Stomach smooth muscle (tissue), 2 donors: ENCODE results near the gene LIG3.
A peak's percentile ranks its signal among the peaks of the same experiment; 100 is the strongest.
"Not testable (repeated sequence)": the region's sequence is repeated elsewhere in the genome, so short reads cannot be mapped to it uniquely, and the experiment has no call there.

Experiments
- H3K27ac ChIP-seq: one replicate; pipeline ENCODE4 v1.7.0; 2013; ENCODE audit warnings: mild to moderate bottlenecking, low read length, inconsistent platforms
- H3K27me3 ChIP-seq, 2 donors: one replicate each; pipeline ENCODE4 v1.7.0; 2013; ENCODE audit warnings: low read length in 2 of 2; ENCODE audit not compliant: insufficient read depth in 2 of 2, control insufficient read depth in 1 of 2
- H3K36me3 ChIP-seq, 2 donors: one replicate each; pipeline ENCODE4 v1.7.0; 2013; ENCODE audit warnings: low read length in 2 of 2; ENCODE audit not compliant: control insufficient read depth in 2 of 2, insufficient read depth in 2 of 2
- H3K4me1 ChIP-seq: one replicate; pipeline ENCODE4 v1.7.0; 2013; ENCODE audit warnings: low read length; ENCODE audit not compliant: control insufficient read depth, insufficient read depth
- H3K4me3 ChIP-seq, 2 donors: one replicate each; pipeline ENCODE4 v1.7.0; 2013; ENCODE audit warnings: low read length in 2 of 2
- H3K9ac ChIP-seq, 2 donors: one replicate each; pipeline ENCODE4 v1.7.0; 2013; ENCODE audit warnings: low read length in 2 of 2, mild to moderate bottlenecking in 1 of 2
- H3K9me3 ChIP-seq, 2 donors: one replicate each; pipeline ENCODE4 v1.7.0; 2013; ENCODE audit warnings: low read length in 2 of 2; ENCODE audit not compliant: control insufficient read depth in 2 of 2
- donor health status: healthy.
- donor health status: Pancreatic carcinoma.

LIG3 gene

DNA sequence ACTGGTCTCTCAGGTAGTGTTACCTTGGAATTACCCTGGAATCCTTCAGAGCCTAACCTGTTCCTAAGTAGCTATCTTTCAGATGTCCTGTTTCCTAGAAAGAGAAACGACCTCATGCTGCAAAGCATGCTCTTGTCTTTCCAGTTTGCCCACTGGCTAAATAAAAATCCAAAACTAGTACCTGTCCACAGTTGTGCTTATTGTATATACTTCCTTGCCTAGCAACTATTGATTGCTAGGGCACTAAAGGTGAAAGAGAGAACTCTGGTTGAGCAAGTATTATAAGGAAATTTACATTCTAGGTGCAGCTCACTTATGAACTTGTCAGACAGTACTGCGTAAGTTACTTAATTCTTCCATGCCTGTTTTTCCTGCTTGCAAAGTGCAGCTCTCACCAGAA, 38.5 kb downstream of the LIG3 start:
- Histone ChIP-seq H3K4me3 (no peak overlapping the region), H3K4me1 (peaks cover 23% of the 10 kb centered on the region), H3K9ac (no peak overlapping the region), H3K27me3 (no peaks in the 10 kb centered on the region), H3K27ac (no peak overlapping the region), H3K9me3 (no peaks in the 10 kb centered on the region), H3K36me3 (peaks cover 23 to 37% of the 10 kb centered on the region in 2 donors)

DNA sequence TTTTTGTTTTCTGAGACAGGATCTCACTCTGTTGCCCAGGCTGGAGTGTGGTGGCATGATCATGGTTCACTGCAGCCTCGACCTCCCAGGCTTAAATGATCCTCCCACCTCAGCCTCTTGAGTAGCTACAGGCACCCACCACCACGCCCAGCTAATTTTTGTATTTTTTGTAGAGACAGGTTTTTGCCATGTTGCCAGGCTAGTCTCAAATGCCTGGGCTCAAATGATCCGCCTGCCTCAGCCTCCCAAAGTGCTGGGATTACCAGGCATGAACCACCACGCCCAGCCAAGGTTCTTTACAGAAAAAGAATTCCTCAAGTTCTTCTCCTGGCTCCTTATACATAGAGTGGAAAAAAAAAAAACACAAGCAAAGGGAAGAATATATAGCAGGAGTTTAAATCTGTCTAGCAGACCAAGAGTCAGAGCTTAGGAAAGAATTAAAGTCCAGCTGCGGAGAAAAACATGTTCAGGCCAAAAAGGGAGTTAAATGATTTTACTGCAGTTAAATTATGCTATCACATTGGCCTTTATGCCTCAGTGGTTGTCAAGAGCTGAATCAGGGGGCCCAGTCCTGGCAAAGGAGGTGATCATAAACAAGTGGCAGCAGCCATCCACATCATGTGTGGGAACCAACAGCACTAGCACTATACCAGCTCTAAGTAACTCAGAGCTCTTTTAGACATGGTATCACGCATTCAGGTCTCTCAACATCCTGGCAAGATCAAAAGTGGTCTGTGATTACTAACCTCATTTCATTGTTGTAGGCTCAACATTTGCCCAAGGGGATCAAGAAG, 39.3 kb downstream of the LIG3 start:
- Histone ChIP-seq H3K27ac (no peak overlapping the region), H3K4me3 (no peak overlapping the region), H3K27me3 (no peaks in the 10 kb centered on the region), H3K4me1 (peaks cover 23% of the 10 kb centered on the region), H3K9me3 (no peaks in the 10 kb centered on the region), H3K9ac (no peak overlapping the region), H3K36me3 (peaks cover 17 to 33% of the 10 kb centered on the region in 2 donors)

DNA sequence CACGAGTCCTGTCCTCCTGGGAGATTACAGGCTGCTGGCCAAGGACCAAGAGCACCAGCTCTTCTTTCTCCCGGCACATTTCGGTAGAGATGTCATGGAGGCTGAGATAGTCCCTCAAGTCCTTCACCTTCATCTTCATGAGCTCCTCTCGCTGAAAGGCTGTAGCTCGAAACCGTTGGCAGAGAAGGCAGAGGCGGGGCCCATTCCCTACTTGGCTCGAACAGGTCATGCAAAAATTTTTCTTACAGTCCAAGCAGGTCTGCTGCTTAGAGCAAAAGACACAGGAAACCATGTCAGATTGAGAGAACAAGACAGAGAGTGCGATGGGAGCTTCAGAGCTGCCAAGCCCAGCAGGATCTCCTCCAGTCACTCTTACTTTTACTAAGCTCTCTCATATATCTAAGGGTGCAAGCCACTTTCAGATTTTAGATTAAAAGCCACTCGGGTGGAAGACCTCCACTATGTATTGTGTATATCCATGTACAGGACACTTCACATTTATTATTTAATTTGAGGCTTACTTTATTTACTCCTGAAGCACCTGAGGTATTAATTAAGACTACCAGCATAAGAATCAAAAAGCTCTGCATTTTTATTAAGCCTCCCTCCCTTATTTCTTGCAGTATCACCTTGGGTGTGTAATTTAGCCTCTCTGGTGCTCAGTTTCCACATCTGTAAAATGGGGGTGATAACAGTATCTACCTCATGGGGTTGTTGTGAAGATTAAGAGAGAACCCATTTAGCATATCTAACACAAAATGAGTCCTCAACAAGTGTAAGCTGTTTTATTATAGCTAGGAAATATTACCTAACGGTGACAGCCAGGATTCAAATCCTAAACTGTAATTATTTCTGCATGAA, 41.4 kb downstream of the LIG3 start:
- Histone ChIP-seq H3K9ac (peak overlapping the region; percentile 47 to 48), H3K9me3 (no peaks in the 10 kb centered on the region), H3K27ac (peak overlapping the region; percentile 89), H3K4me3 (peak overlapping the region in 1 of 2 donors; percentile 7), H3K27me3 (no peaks in the 10 kb centered on the region), H3K36me3 (peaks cover 10 to 24% of the 10 kb centered on the region in 2 donors), H3K4me1 (peaks cover 23% of the 10 kb centered on the region)

DNA sequence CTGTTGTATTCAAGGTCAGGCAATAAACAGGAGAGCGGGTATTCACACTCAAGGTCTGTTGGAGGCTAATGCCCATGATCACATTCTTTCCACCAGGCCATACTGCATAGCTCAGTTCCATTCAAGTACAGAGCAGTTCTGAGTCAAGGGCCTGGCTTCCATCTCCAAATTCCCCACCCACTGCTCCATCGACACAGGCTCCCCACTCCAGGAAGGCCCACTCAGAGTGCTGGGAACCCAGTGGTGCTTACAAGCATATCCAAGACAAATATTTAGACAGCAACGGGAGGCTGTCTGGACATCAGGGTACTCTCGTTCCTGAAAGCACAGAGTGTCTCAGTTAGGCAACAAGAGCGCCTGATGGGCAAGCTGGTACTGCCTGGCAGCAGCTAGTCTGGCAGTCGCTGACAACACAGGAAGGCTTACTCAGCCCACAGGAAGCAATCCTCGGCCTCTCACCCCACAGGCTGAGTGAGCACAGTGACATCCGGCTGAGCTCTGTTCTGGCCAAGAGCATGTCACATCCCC, 42.3 kb downstream of the LIG3 start:
- peak overlapping the region in 1 of 2 donors; percentile 22 for H3K4me3 ChIP-seq
- no peaks in the 10 kb centered on the region for H3K9me3 ChIP-seq
- peaks cover 10 to 24% of the 10 kb centered on the region in 2 donors for H3K36me3 ChIP-seq
- H3K4me1 ChIP-seq, result peaks cover 23% of the 10 kb centered on the region
- peak overlapping the region; percentile 89 for H3K27ac ChIP-seq
- H3K27me3 ChIP-seq, result no peaks in the 10 kb centered on the region
- peak overlapping the region; percentile 48 to 73 for H3K9ac ChIP-seq

DNA sequence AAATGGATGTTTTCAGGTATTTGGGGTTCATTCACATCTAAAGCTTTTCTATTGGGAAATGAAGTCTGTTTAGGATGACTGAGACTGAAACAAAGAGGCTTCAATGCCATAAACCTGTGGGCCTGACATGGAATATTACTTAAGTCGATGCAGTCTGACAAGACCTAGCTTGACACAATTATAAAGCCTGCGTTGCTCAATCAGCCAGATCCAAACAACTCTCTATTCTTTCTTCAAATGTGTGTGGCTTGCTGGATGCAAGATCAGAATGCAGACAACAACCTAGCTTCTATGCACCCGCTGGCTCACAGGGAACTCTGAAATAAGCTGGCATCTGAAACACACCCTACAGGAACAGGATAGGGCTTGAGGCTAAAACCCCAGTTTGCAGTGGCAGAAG, 43.2 kb downstream of the LIG3 start:
- H3K4me3 ChIP-seq, result no peak overlapping the region
- H3K36me3 ChIP-seq, result peaks cover 10 to 19% of the 10 kb centered on the region in 2 donors
- H3K4me1 ChIP-seq, result peaks cover 23% of the 10 kb centered on the region
- H3K9ac ChIP-seq, result peak overlapping the region; percentile 6 to 73
- no peaks in the 10 kb centered on the region for H3K9me3 ChIP-seq
- peak overlapping the region; percentile 89 for H3K27ac ChIP-seq
- H3K27me3 ChIP-seq, result no peaks in the 10 kb centered on the region

DNA sequence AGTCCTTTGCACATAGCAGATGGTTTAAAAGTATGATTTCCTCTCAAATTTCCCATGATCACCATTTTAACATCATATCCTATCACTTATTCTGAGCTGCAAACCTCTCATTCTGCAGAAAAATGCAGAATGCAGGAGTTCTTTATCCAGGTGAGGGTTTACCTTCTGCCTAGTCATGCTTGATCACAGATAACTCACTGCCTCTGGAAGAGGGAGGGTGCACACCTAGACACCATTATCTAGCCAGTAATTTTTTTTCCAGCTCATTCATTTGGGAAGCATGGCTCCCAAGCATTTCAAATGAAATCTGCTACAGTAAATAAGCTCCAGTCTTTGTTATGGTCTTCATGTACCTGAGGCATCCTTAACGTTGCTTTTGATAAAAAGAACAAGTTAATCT, 45.2 kb downstream of the LIG3 start:
- H3K27ac ChIP-seq, result no peak overlapping the region
- no peaks in the 10 kb centered on the region for H3K27me3 ChIP-seq
- H3K36me3 ChIP-seq, result peaks cover 10 to 17% of the 10 kb centered on the region in 2 donors
- no peak overlapping the region for H3K4me3 ChIP-seq
- H3K9me3 ChIP-seq, result no peaks in the 10 kb centered on the region
- no peak overlapping the region for H3K9ac ChIP-seq
- H3K4me1 ChIP-seq, result peaks cover 23% of the 10 kb centered on the region

DNA sequence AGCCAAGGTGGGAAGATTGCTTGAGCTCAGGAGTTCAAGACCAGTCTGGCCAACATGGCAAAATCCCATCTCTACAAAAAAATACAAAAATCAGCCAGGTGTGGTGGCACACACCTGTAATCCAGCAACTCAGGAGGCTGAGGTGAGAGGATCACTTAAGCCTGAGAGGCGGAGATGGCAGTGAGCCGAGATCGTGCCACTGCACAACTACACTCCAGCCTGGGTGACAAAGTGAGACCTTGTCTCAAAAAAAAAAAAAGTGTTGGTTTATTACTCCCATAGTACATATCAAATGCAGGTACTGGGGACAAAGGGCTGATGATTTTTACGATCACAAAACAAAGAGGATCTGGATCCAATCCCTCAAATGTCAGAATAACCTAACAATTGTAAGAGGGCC, 47.8 kb downstream of the LIG3 start:
- H3K36me3 ChIP-seq, result peaks cover 10 to 12% of the 10 kb centered on the region in 2 donors
- not testable (repeated sequence) for H3K27ac ChIP-seq

DNA sequence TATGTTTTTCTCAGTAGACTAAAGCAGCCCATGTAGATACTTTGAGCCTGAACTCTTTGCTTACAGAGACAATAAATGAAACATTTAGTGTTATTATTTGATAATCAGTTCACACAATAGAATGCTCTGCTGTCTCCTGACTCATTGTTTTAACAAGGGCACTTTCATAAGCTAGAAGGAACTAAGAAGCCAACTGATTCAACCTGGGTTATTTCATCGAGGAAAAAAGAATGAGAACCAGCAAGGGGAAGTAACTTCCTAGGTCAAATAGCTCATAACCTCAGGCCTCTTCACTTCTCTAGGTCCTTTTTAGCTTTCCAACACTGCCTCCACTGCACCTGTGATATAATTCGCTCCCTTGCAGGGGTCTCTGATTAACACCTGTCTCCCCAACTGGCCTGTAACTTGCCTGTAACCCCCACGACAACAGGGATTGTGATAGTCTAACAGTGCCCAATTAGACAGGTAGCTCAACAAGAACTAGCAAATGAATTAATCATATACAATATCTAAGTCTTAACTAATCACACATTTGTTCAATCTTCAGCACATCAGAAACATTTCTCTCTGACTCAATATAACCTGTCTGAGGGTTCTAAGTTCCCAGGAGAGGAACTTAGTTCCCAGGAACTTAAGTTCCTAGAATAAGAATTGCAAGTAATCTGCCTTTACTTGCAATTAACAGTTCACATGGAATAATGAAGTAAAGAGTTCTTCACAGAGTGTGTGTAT, 48.4 kb downstream of the LIG3 start:
- Histone ChIP-seq H3K4me1 (peaks cover under 1% of the 10 kb centered on the region), H3K36me3 (peaks cover 10 to 12% of the 10 kb centered on the region in 2 donors), H3K4me3 (no peak overlapping the region), H3K27me3 (no peaks in the 10 kb centered on the region), H3K27ac (no peak overlapping the region), H3K9me3 (no peaks in the 10 kb centered on the region), H3K9ac (no peak overlapping the region)

More for the DNA sequence above, 47.8 kb downstream of the LIG3 start:
- not testable (repeated sequence) for H3K9me3 ChIP-seq, H3K4me1 ChIP-seq, H3K9ac ChIP-seq, H3K4me3 ChIP-seq, H3K27me3 ChIP-seq

DNA sequence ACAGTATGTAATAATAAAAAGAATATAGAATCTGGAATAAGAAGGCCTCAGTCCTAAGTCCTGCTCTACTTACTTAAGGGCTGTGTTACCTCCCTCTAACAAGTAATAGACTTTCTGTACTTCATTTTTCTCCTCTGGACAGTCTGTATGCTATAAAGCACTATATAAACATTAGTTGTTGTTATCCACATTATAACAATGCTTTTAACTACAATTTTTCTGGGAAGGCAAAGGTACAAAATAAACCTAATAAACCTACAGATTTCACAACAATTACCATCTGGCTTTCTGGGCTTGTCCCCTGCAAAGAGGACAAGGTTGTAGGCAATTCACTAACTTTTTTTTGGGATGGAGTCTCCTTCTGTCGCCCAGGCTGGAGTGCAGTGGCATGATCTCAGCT, 50.5 kb downstream of the LIG3 start:
- Histone ChIP-seq H3K4me3 (no peak overlapping the region), H3K36me3 (peaks cover 6 to 8% of the 10 kb centered on the region in 2 donors), H3K4me1 (no peaks in the 10 kb centered on the region), H3K9ac (no peak overlapping the region), H3K9me3 (no peaks in the 10 kb centered on the region), H3K27ac (no peak overlapping the region), H3K27me3 (no peaks in the 10 kb centered on the region)

DNA sequence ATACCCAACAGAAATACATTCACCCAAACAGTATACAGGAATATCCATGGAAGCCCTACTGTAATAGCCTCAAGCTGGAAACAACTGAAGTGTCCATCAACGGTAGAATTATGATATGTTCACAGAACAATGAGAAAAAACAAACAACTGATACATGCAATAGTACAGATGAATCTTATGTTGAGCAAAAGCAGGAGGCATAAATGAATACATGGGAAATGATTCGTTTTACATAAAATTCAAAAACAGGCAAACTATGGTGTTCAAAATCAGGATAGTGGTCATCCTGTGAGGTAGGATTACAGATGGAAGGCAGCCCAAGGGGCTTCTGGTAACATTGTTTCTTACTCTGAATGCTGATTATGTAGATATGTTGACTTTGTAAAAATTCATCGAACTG, 58.1 kb downstream of the LIG3 start:
- Histone ChIP-seq H3K9ac (no peak overlapping the region), H3K4me1 (no peaks in the 10 kb centered on the region), H3K27me3 (no peaks in the 10 kb centered on the region), H3K9me3 (no peaks in the 10 kb centered on the region), H3K36me3 (no peaks in the 10 kb centered on the region), H3K27ac (no peak overlapping the region), H3K4me3 (no peak overlapping the region)
